Coronary artery (tissue), 2 donors: ENCODE results near the gene TIGIT.

Source experiments
- DNase-seq: peaks from one replicate; pipeline ENCODE4 v3.0.0-alpha.2; 2017; ENCODE audit warnings: low spot score
- H3K27ac ChIP-seq, 2 donors: fragments of 200-600 bp; sonication (generic); one replicate each; pipeline ENCODE4 v1.5.1; 2016 to 2019
- H3K4me3 ChIP-seq: fragments of 200-600 bp; sonication (generic); 2 replicates; pipeline ENCODE4 v1.5.1; 2016; ENCODE audit warnings: mild to moderate bottlenecking, moderate library complexity
- TF ChIP-seq, protein P1 (sequence below): fragments of 200-600 bp; sonication (generic); IDR thresholded peaks from one replicate; pipeline ENCODE4 v1.5.1; 2019; ENCODE audit warnings: antibody characterized with exemption

Gene TIGIT

GRCh38 chr3:114310695-114311094 is 16.9 kb downstream of the TIGIT start:
- no peak overlapping the region for H3K27ac ChIP-seq
- no peak for DNase-seq
- TF ChIP-seq, protein P1, sequence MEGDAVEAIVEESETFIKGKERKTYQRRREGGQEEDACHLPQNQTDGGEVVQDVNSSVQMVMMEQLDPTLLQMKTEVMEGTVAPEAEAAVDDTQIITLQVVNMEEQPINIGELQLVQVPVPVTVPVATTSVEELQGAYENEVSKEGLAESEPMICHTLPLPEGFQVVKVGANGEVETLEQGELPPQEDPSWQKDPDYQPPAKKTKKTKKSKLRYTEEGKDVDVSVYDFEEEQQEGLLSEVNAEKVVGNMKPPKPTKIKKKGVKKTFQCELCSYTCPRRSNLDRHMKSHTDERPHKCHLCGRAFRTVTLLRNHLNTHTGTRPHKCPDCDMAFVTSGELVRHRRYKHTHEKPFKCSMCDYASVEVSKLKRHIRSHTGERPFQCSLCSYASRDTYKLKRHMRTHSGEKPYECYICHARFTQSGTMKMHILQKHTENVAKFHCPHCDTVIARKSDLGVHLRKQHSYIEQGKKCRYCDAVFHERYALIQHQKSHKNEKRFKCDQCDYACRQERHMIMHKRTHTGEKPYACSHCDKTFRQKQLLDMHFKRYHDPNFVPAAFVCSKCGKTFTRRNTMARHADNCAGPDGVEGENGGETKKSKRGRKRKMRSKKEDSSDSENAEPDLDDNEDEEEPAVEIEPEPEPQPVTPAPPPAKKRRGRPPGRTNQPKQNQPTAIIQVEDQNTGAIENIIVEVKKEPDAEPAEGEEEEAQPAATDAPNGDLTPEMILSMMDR: no peak
- no peak overlapping the region for H3K4me3 ChIP-seq

GRCh38 chr3:114313426-114313825 is 19.6 kb downstream of the TIGIT start:
- TF ChIP-seq, protein P1: no peak
- Histone ChIP-seq H3K27ac (no peak overlapping the region), H3K4me3 (no peak overlapping the region)
- no peak for DNase-seq

DNA sequence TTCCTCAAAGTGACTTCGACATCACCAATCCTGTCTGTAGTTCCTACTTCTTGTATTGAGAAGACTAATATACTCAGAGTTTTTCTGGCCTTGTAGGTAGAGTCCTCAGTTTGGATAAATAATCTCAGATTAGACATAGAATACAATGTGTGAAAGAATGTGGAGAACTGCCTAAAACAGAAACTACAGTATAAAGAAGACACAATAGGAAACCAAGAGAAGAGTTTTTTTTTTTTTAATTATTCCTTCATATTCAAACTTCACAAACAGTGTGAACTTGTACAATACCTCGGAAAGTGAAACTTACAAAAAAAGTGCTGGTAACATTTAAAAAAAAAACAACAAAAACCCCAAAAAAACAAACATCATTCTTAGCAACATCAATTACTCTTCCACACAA is 20.5 kb downstream of the TIGIT start:
- no peak overlapping the region for H3K4me3 ChIP-seq
- DNase-seq: no peak
- H3K27ac ChIP-seq: no peak overlapping the region
- TF ChIP-seq, protein P1: no peak

GRCh38 chr3:114318295-114318694 is 24.5 kb downstream of the TIGIT start:
- Histone ChIP-seq H3K4me3 (no peak overlapping the region), H3K27ac (no peak overlapping the region)
- no peak for DNase-seq
- TF ChIP-seq, protein P1: no peak

DNA sequence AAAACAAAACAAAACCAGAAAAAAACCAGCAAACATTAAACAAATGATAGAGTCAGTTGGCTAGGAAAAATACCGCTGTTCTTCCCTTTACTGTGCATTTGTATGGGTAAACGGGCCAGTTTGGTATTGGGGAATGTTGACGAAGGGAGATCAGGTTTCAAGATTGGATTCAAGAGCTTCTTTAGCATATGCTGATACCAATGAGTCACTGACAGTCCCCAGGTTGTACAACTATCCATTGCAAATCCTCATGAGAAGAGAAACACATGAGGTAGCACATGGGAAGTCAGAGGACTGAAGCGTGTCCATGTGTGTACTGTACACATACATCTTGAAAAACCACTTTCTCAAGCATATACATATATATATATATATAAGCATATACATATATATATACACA is 25.6 kb downstream of the TIGIT start:
- TF ChIP-seq, protein P1: no peak
- no peak for DNase-seq
- no peak overlapping the region for H3K4me3 ChIP-seq
- H3K27ac ChIP-seq: no peak overlapping the region

- TF ChIP-seq, protein P1: no peak
- Histone ChIP-seq H3K4me3 (no peak overlapping the region), H3K27ac (no peak overlapping the region)
- no peak for DNase-seq
These were observed 26.4 kb downstream of the TIGIT start for GRCh38 chr3:114320246-114320645.

DNA sequence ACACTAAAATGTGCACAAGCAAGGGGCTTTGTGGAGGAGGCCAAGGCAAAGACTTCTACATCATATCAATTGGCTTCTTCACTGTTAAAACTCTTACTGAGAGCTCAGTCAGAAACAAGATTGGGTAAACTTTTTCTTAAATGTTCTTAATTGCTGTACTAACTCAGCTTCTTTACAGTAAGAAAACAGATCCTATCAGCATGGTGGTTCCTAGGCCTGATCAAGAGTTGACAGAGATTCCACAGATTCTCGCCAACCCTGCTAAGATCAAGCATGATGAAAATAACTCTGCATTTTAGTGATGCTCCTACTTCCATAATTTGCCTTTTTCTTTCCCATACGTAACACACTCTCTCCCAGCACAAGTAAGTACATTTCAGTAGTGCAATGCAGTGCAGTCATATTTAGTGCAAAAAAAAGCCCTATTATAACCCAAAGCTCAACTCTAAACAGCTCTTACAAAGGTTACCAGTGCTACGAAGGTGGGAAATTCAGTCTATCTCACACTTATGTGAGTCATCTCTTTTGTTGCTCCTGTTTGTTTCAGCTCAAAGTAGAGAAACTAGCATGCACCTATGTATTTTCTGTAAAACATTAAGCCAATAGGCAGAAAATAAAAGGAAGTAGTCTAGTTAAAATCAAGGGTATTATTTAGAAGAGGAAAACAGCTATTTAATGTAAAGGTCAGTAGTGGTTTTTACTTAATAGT is 29.9 kb downstream of the TIGIT start:
- no peak overlapping the region for H3K27ac ChIP-seq
- DNase-seq: no peak
- TF ChIP-seq, protein P1: no peak
- H3K4me3 ChIP-seq: no peak overlapping the region
